ENCODE data around the gene PTPRM.

PTPRM gene

DNA sequence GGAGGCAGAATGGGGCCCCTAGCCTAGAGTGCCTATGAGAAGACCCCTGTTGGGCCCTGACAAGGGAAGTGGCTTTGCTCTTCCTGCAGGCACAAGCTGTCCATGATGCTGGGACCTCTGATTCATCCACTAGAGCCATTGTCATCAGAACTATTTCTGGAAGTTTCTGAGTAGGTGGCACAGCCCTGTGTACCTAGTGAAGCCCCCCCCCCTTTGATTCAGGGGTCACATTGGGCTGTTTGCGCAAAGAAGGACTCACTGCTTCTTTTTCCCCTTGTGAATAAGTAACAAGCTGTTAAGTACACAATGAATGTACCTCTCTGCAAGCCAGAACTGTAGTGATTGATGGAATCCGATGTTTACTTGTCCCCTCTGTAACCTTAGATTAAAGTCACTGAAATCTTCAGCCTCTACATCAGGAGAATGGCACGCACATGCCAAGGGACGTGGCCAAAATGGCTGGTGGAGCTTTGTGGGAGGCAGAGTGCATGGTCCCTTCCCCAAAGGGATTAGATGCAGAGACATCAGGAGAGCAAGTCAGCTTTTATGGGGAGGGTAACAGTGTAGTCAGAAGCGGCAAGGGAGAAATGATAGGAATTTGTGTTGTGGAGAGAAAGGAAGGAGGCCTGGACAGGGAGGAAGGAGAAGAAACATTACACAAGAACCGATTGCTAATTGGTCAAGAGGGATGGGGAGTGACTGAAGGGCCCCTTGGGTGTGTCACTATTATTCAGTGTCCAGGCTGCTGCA is 774.5 kb downstream of the PTPRM start:
- TF ChIP-seq, protein P1, sequence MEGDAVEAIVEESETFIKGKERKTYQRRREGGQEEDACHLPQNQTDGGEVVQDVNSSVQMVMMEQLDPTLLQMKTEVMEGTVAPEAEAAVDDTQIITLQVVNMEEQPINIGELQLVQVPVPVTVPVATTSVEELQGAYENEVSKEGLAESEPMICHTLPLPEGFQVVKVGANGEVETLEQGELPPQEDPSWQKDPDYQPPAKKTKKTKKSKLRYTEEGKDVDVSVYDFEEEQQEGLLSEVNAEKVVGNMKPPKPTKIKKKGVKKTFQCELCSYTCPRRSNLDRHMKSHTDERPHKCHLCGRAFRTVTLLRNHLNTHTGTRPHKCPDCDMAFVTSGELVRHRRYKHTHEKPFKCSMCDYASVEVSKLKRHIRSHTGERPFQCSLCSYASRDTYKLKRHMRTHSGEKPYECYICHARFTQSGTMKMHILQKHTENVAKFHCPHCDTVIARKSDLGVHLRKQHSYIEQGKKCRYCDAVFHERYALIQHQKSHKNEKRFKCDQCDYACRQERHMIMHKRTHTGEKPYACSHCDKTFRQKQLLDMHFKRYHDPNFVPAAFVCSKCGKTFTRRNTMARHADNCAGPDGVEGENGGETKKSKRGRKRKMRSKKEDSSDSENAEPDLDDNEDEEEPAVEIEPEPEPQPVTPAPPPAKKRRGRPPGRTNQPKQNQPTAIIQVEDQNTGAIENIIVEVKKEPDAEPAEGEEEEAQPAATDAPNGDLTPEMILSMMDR (conservative IDR thresholded peaks at IDR 0.05; ENCODE audit: low read depth, low read length): no peak
- H3K9ac ChIP-seq: no peak overlapping the region
- no peak overlapping the region for H3K4me3 ChIP-seq (IDR thresholded peaks at IDR 0.05; ENCODE audit: insufficient read depth, low read depth, low read length)
- no peaks in the 10 kb centered on the region for H3K27me3 ChIP-seq (ENCODE audit: insufficient read depth, low read depth)
- no peak overlapping the region for H2AFZ ChIP-seq (ENCODE audit: low read depth)
- no peak overlapping the region for H3K4me2 ChIP-seq
- no peaks in the 10 kb centered on the region for H3K79me2 ChIP-seq (ENCODE audit: insufficient read depth, low read depth)
- no peaks in the 10 kb centered on the region for H3K36me3 ChIP-seq (ENCODE audit: insufficient read depth)
- no peaks in the 10 kb centered on the region for H4K20me1 ChIP-seq (ENCODE audit: insufficient read depth)
- H3K4me1 ChIP-seq (ENCODE audit: low read depth, poor library complexity, severe bottlenecking): no peaks in the 10 kb centered on the region
- H3K27ac ChIP-seq: no peak overlapping the region

DNA sequence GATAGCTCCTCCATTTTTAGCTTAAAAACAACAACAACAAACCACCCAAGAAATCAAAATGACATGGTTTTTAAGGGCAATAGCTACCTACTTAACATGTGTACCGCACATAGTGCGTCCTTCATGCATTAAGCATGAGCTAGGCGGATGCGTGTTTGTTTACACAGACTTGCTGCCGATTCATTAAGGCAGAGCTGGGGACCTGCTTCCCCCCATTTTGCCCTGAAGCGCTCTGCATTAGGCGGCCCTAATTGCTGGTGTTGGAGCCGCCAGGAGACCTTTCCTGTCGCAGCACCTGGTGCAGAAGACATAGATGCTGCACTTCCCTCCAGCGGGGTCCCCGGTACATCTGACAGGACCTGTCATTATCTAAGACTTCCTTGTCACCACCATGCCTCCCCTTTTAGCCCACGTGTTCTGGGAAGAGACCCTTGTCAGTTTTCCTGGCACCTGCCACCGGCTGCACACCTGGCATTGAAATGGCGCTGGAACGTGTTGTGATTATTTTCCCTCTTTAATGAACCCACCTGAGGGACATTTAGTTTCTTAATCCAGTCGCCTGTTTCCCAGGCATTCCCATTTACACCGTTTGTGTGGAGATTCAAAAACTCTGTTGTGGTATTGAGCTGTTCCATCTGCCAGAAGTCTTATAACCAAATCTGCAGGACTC is 781.1 kb downstream of the PTPRM start:
- Histone ChIP-seq H3K4me2 (no peak overlapping the region), H4K20me1 (ENCODE audit: insufficient read depth) (no peaks in the 10 kb centered on the region), H3K36me3 (ENCODE audit: insufficient read depth) (no peaks in the 10 kb centered on the region), H3K9ac (no peak overlapping the region), H3K27me3 (ENCODE audit: insufficient read depth, low read depth) (no peaks in the 10 kb centered on the region), H3K4me1 (ENCODE audit: low read depth, poor library complexity, severe bottlenecking) (no peaks in the 10 kb centered on the region), H3K27ac (no peak overlapping the region), H3K79me2 (ENCODE audit: insufficient read depth, low read depth) (no peaks in the 10 kb centered on the region), H3K4me3 (IDR thresholded peaks at IDR 0.05; ENCODE audit: insufficient read depth, low read depth, low read length) (no peak overlapping the region), H2AFZ (ENCODE audit: low read depth) (no peak overlapping the region)
- TF ChIP-seq, protein P1 (conservative IDR thresholded peaks at IDR 0.05; ENCODE audit: low read depth, low read length): no peak

DNA sequence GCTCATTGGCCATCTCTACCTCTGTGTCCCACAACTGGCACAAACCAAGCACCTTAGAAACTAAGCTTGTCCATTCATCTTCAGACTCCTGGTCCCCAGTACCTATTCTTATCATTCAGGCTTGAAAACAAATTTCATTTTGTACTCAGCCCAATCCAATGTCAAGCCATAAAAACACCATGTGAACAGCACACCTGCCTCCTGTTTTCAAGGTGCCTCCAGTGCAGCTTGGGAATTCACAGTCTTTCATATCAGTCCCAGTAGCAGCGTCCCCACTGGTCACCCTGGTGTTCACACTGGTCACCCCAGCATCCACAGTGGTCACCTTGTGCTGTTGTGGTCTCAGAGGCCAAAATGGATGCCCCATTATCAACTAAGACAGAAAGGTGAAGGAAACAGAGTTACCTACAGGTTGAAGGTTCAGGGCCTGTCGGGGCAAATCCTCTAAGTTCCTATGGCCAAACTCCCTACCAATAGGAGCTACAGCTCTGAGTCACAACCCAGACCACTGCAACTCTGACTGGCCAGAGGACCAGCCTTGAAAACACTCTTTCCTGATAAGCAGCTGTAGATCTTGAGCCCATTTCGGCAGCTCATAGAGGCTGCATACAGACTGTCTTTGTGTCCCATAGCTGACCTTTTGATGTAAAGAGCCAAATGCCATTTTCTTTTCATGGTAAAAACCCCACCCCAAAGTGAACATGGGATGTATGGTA is 782.6 kb downstream of the PTPRM start:
- Histone ChIP-seq H3K36me3 (ENCODE audit: insufficient read depth) (no peaks in the 10 kb centered on the region), H4K20me1 (ENCODE audit: insufficient read depth) (no peaks in the 10 kb centered on the region), H3K4me3 (IDR thresholded peaks at IDR 0.05; ENCODE audit: insufficient read depth, low read depth, low read length) (no peak overlapping the region), H2AFZ (ENCODE audit: low read depth) (no peak overlapping the region), H3K4me1 (ENCODE audit: low read depth, poor library complexity, severe bottlenecking) (no peaks in the 10 kb centered on the region), H3K4me2 (no peak overlapping the region), H3K79me2 (ENCODE audit: insufficient read depth, low read depth) (no peaks in the 10 kb centered on the region), H3K27me3 (ENCODE audit: insufficient read depth, low read depth) (no peaks in the 10 kb centered on the region), H3K9ac (no peak overlapping the region), H3K27ac (no peak overlapping the region)
- TF ChIP-seq, protein P1 (conservative IDR thresholded peaks at IDR 0.05; ENCODE audit: low read depth, low read length): no peak

DNA sequence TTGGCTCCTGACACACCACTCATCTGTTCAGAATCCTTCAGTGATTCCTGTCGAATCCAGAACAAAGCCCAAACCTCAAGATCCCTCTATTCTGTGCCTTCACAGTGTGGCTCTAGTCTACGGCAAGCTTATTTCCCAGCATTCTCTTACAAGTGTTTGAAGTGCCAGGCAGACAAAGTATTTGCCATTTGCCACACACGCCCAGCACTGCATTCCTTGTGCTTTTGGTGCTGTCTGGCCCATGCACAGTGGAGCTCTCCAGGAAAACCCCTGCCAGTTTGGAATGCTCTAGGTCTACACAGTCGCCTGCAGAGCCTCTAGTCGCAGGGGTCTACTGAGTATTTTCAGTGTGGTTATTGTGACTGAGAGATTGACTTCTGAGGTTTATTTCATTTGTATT is 783.5 kb downstream of the PTPRM start:
- Histone ChIP-seq H3K27ac (no peak overlapping the region), H3K4me1 (ENCODE audit: low read depth, poor library complexity, severe bottlenecking) (no peaks in the 10 kb centered on the region), H3K4me3 (IDR thresholded peaks at IDR 0.05; ENCODE audit: insufficient read depth, low read depth, low read length) (no peak overlapping the region), H3K4me2 (no peak overlapping the region), H3K79me2 (ENCODE audit: insufficient read depth, low read depth) (no peaks in the 10 kb centered on the region), H3K27me3 (ENCODE audit: insufficient read depth, low read depth) (no peaks in the 10 kb centered on the region), H4K20me1 (ENCODE audit: insufficient read depth) (no peaks in the 10 kb centered on the region), H3K36me3 (ENCODE audit: insufficient read depth) (no peaks in the 10 kb centered on the region), H3K9ac (no peak overlapping the region), H2AFZ (ENCODE audit: low read depth) (no peak overlapping the region)
- TF ChIP-seq, protein P1 (conservative IDR thresholded peaks at IDR 0.05; ENCODE audit: low read depth, low read length): no peak

All from KMS-11 (cell line).